Neural crest cell (in vitro differentiated cells): ENCODE measurements around the gene EGR2. TPM values are rescaled to one million over a fixed set of nuclear protein-coding genes. Genes with fewer than 3 reads are reported as not detected.

Experiments
- DNase-seq: peaks from one replicate; pipeline ENCODE4 v3.0.0; 2021; ENCODE audit warnings: low read depth, mixed read lengths, low spot score
- H3K27ac Mint-ChIP-seq: one replicate; pipeline ENCODE4 v1.8.0; 2021; ENCODE audit warnings: mild to moderate bottlenecking, mixed read lengths; ENCODE audit not compliant: unreplicated experiment
- H3K27me3 Mint-ChIP-seq: 2 replicates; pipeline ENCODE4 v1.8.0; 2021; ENCODE audit warnings: low read depth, mild to moderate bottlenecking, mixed read lengths
- H3K36me3 Mint-ChIP-seq: 2 replicates; pipeline ENCODE4 v1.8.0; 2021; ENCODE audit warnings: low read depth, mild to moderate bottlenecking, mixed read lengths
- H3K4me1 Mint-ChIP-seq: 2 replicates; pipeline ENCODE4 v1.8.0; 2021; ENCODE audit warnings: mixed read lengths
- H3K4me3 Mint-ChIP-seq: one replicate; pipeline ENCODE4 v1.8.0; 2021; ENCODE audit warnings: mild to moderate bottlenecking, mixed read lengths
- H3K9me3 Mint-ChIP-seq: 2 replicates; pipeline ENCODE4 v1.8.0; 2021; ENCODE audit warnings: mixed read lengths
- total RNA-seq: library from RNA; stranded (reverse); gene quantifications from 2 replicates; pipeline ENCODE4 v1.2.1, GENCODE V29; 2021
- TF ChIP-seq, protein P1 (sequence below): fragments of 200-600 bp; sonication (generic); conservative IDR thresholded peaks from 2 replicates; pipeline ENCODE4 v1.5.0; 2021; ENCODE audit warnings: antibody characterized with exemption, mild to moderate bottlenecking

Gene EGR2
- total RNA-seq, 1 donor from 2014 or later: 14.2 TPM

DNA sequence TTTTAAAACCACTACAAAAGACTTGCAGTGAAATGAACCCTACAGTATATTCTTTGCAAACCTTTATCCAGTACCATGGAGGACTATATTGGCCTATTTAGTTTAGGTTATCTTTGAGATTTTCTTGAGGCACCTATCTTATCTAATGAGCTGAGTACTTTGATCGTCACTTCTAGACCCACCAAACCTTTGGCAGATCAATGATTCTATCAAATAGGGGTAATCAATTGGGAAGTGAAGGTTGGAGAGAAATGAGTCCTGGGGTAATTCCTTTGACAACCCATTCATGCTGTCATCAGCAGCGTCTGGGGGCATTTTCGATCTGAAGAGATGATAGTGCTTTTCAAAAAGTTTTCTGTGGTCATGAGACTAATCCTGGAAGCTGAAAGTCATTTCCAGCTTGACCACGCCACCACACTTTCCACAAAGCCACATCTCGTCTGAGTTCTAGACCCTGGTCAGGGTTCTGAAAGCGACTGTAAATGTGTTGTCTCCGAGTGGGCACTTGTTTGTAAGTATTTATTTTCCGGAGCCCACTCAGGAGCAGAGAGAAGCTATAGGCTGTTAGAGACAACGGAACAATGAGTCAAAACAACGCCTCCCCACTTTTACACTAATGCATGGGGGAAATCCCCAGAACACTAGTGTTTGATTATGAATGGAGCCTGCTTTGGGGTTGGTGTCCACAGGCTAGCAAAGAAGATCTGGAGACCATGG is 4.8 kb downstream of the EGR2 start:
- H3K9me3 Mint-ChIP-seq: no peaks in the 10 kb centered on the region
- H3K4me3 Mint-ChIP-seq: peak overlapping the region; percentile 92
- H3K36me3 Mint-ChIP-seq: peaks cover 12% of the 10 kb centered on the region
- no peak for DNase-seq
- TF ChIP-seq, protein P1, sequence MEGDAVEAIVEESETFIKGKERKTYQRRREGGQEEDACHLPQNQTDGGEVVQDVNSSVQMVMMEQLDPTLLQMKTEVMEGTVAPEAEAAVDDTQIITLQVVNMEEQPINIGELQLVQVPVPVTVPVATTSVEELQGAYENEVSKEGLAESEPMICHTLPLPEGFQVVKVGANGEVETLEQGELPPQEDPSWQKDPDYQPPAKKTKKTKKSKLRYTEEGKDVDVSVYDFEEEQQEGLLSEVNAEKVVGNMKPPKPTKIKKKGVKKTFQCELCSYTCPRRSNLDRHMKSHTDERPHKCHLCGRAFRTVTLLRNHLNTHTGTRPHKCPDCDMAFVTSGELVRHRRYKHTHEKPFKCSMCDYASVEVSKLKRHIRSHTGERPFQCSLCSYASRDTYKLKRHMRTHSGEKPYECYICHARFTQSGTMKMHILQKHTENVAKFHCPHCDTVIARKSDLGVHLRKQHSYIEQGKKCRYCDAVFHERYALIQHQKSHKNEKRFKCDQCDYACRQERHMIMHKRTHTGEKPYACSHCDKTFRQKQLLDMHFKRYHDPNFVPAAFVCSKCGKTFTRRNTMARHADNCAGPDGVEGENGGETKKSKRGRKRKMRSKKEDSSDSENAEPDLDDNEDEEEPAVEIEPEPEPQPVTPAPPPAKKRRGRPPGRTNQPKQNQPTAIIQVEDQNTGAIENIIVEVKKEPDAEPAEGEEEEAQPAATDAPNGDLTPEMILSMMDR: no peak
- H3K27ac Mint-ChIP-seq: no peak overlapping the region
- peaks cover 26% of the 10 kb centered on the region for H3K27me3 Mint-ChIP-seq
- H3K4me1 Mint-ChIP-seq: peaks cover 76% of the 10 kb centered on the region

GRCh38 chr10:62810156-62810902 is 5.8 kb downstream of the EGR2 start:
- peaks cover 17% of the 10 kb centered on the region for H3K27me3 Mint-ChIP-seq
- peak overlapping the region; percentile 92 for H3K4me3 Mint-ChIP-seq
- no peak overlapping the region for H3K27ac Mint-ChIP-seq
- H3K9me3 Mint-ChIP-seq: no peaks in the 10 kb centered on the region
- DNase-seq: no peak
- H3K4me1 Mint-ChIP-seq: peaks cover 71% of the 10 kb centered on the region
- H3K36me3 Mint-ChIP-seq: peaks cover 12% of the 10 kb centered on the region
- TF ChIP-seq, protein P1: no peak

GRCh38 chr10:62806251-62806650 is 9.9 kb downstream of the EGR2 start:
- H3K27me3 Mint-ChIP-seq: no peaks in the 10 kb centered on the region
- no peaks in the 10 kb centered on the region for H3K9me3 Mint-ChIP-seq
- no peak overlapping the region for H3K27ac Mint-ChIP-seq
- H3K4me1 Mint-ChIP-seq: peaks cover 53% of the 10 kb centered on the region
- peaks cover 5% of the 10 kb centered on the region for H3K36me3 Mint-ChIP-seq
- peak overlapping the region; percentile 89 for H3K4me3 Mint-ChIP-seq
- no peak for DNase-seq
- TF ChIP-seq, protein P1: no peak

GRCh38 chr10:62805231-62806099 is 10.7 kb downstream of the EGR2 start:
- H3K4me3 Mint-ChIP-seq: peak overlapping the region; percentile 89
- no peaks in the 10 kb centered on the region for H3K9me3 Mint-ChIP-seq
- TF ChIP-seq, protein P1: no peak
- H3K27ac Mint-ChIP-seq: peak overlapping the region; percentile 83
- peaks cover 46% of the 10 kb centered on the region for H3K4me1 Mint-ChIP-seq
- H3K36me3 Mint-ChIP-seq: peaks cover under 1% of the 10 kb centered on the region
- no peaks in the 10 kb centered on the region for H3K27me3 Mint-ChIP-seq
- DNase-seq: peak; percentile 36
